Fibroblast of peridontal ligament (primary cell): ENCODE measurements around the gene FCN3.
A peak's percentile ranks its signal among the peaks of the same experiment; 100 is the strongest.

Experiments
- DNase-seq: peaks from one replicate; pipeline ENCODE4 v3.0.0-alpha.2; 2010; ENCODE audit errors: extremely low read depth

The FCN3 gene

DNA sequence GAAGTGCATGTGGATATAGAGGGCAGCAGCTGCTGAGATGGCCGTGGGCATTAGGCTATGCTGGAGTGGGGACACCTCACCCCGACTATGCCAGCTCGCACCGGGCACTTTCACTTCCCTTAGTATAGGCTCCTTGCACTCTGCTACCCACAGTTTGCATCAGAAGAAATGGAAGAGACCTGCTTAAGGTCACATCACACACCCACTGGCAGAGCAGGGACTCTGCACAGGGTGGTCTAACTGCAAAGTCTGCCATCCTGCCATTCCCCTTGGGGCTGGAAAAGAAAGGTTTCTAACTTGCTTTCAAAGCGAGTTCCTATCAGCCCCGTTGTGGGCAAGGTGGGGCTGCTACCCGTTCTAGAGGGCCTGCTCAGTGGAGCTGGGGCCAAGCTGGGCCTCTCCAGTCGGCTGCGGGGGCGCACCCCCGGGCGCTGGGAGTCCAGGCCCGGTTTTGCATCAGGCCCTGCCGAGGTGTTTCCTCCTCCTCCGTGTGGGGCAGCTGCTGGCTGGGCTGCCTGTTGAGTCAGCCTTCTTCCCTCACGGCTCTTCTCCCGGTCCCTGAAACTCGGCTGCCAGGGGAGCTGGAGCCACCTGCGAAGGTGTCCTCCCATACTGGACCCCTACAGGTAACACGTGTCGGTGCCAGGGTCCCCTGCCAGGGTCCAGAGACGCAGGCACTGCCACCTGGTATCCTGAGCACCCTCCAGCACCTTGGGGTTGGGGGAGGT is 32.9 kb downstream of the FCN3 start, which contains the start of gene SYTL1:
SYTL1 (plus strand) TSS at position 498 of the 728 bp plus-strand sequence. CDS start 3,313 bp downstream, outside the sequence.
- DNase-seq: peak; percentile 43

DNA sequence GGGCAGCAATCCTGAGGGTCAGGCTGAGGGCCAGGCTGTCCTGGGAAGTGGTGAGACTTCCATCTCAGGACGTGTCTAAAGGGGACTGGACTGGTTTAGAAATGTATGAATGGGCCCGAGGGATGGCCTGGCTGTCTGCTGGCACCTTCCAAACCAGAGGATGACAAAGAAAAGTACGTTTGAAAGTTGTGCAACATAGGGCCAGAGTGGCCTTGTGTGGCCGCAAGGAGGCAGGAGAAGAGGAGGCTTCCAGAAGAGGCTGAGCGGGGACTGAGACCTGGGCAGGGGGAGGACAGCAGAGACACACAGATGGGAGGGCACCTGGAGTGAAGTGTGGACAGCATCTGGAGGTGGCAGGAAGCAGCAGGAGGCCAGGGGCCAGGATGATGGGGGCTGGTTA is 35.4 kb downstream of the FCN3 start:
- DNase-seq: no peak

DNA sequence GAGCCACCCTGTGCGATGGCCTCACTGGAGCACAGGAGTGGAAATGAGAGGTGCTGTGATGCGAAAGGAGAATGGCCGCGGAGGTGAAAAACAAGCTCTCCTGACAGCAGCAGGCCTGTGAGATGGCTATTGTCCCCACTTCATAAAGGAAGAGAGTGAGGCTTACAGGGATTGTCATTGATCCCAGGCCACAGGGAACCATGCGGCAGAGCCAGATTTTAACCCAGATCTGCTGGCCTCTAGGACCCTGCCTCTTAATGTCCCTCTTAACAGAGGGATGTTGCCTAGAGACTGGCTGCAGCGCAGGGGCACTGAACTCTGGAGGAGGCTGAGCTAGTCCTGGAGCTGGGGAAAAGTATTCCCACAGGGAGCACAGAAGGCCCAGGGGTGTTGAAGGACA is 35.9 kb downstream of the FCN3 start:
- DNase-seq: no peak

- DNase-seq: no peak
Observed at GRCh38 chr1:27336756-27337155, 37.9 kb downstream of the FCN3 start.

DNA sequence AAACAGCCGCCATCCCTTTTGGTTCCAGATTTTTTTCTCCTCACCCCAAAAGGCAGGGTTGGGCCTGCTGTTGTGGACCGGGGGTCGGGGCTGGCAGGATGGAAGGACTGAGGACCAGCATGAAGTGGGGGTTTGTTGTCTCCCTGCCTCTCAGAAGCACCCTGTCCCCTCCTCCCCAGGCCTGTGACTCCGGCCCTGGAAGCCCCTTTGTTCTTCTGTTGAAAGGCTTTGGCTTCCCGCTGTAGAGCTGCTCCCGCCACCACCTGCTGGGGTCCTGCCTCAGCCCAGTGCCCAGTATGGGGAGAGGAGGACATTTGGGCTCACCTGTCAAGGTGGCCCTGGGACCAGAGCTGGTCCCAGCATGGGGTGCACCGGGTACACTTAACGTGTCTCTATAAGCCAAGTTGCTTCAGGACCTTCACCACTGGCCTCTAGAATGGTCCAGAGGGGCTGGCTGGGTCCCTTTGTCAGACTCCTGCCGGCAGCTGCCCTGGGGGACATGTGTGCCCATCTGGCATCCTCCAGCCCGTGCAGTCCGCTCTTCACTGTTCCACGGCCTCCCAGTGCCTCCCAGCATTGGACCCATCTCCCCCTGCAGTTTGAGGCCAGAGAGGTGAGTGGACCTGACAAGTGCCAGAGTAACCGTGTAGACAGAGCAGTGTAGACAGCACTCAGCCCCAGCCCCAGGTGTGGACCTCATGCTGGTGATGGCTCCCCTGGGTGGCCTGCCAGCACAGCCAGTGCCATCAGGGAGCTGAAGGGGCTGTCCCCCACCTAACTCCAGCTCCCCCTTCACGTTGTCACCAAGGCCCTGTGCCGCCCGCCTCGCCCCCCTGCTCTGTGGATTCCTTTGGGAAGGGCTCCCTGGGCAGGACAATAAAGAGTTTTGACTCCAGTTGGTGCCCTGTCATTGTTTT is 38.9 kb downstream of the FCN3 start:
- DNase-seq: no peak

DNA sequence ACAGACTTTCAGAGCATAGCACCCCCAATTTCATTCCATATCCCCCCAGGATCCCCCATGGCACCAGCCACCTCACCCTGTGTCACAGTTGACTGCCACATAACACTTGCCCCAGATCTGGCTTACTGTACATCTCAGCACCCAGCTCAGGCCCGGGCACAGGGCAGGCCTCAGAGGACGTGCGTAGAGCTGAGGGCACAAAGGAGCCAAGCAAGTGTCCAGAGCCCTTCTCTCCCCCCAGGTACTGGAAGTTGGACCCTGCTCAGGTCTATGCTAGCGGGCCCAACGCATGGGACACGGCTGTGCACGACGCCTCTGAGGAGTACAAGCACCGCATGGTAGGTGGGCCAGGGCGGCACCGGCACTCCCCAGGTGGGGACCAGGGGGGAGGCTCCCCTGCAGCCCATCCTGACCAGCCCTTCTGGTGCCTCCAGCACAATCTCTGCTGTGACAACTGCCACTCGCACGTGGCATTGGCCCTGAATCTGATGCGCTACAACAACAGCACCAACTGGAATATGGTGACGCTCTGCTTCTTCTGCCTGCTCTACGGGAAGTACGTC is 40.8 kb downstream of the FCN3 start:
- no peak for DNase-seq

GRCh38 chr1:27332536-27333281 is 41.9 kb downstream of the FCN3 start:
- DNase-seq: no peak

DNA sequence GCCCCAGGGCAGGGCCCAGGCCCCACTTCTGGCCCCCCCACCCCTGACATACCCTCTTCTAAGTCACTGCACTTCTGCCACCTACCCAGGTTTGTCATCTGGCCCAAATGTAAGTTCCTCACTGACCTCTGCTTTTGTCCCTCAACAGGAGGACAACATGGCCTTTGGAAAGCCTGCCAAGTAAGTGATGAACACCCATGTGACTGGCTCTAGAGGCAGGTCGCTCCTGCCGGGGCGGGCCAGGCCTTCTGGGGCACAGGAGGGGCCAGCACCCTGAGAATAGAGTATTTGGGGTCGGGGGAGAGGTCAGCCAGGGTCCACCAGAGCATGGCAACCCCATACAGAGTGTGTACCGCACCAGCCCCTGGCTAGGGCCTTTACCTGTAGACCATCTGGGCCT is 42.7 kb downstream of the FCN3 start:
- DNase-seq: no peak

GRCh38 chr1:27331426-27331825 is 43.2 kb downstream of the FCN3 start:
- no peak for DNase-seq

DNA sequence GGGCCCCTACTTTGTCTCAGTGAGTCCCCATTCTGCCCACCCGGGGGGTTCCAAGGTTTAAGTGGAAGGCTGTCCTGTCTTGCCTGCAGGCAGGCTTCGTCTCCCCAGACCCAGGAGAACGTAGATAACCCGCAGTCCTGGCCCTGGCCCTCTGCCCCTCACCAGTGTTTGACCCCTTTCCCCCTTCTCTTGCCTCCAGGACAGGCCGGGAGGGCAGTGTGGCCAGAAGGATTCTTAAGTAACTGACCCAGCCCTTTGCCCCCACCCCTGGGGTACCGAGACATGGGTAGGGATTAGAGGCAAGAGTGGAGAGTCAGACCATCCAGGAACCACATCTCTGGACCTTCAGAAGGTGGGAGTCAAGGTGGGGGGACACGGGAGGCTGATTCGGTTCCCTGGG is 43.8 kb downstream of the FCN3 start:
- no peak for DNase-seq

DNA sequence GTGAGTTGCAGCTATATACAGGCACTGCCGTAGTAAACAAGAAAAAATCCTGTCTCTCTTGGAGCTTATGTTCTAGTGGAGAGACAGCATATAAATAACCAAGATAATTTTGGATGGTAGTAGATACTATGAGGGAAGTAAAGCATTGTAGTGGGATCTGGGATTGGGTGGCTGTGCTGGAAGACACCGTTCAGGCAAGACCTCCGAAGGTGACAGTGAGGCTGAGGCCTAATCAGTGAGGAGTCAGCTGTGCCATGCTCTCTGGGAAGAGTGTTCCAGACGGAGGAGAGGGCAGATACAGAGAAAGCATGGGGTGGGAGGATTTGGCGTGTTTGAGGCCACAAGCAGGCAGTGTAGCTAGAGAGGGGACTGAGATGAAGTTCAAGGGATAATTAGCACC is 46.7 kb downstream of the FCN3 start:
- no peak for DNase-seq

DNA sequence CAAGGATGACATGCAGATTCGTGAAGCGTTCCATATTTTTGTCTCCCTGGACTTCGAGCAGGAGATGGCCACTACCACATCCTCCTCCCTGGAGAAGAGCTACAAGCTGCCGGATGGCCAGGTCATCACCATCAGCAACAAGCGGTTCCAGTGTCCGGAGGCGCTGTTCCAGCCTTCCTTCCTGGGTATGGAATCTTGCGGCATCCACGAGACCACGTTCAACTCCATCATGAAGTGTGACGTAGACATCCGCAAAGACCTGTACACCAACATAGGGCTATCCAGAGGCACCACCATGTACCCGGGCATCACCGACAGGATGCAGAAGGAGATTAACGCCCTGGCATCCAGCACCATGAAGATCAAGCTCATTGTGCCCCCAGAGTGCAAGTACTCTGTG is 49.3 kb downstream of the FCN3 start:
- DNase-seq: no peak

DNA sequence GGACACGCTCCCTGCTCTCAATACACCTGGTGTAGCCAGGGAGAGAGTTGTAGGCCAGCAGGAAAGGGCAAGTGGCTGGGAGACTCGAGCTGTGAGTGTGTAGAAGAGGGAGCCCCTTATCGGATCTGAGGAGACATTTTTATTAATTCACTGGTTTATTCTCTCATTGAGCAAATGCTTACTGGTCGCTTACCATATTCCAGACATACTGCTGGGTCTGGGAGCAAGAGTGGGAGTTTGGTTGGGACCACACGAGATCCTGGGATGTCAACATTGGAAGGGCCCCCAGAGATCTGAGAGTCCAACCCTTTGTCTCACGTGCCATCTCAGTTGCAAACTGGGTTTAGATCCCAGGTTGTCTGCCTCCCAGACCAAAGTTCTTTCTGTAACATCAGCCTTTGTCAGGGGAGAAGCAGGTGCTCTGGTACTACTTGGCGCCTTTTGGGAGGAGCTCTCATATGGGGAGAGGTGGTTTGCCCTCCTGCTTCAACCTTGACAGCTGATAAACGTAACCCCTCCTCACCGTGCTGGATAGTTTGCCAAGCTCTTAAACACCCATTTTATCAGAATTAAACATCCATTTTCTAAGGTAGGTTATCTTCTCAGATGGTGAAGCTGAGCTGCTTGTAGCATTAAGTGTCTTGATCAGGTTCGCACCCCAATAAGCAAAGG is 51.9 kb downstream of the FCN3 start:
- DNase-seq: peak; percentile 14

DNA sequence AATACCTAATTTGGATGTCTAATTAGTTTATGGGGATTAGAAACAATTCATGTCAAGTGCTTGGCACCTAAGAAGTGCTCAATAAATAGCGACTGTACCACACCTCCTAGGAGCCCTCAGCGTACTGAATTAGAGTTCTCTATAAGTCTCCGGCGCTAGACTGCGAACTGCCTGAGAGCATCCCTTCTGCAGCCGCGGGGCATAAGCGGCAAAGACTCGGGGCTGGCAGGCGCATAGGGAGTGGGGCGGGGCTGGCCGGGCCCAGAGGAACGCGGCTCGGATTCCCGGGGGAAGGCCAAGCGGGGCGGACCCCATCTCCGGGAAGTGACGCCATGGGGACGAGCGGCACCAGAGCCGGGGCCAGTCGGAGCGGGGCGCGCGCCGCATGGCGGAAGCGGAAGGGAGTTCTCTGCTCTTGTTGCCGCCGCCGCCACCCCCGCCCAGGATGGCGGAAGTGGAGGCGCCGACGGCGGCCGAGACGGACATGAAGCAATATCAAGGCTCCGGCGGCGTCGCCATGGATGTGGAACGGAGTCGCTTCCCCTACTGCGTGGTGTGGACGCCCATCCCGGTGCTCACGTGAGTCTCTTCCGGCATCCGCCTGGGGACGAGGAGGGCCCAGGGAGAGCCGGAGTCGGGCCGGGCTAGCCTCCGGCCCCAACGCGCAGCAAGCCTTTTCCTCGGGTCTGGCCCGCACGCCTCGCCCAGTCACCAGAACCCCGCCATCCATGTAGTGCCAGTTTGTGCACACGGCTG is 52.6 kb downstream of the FCN3 start, which contains the start of gene TMEM222:
TMEM222 (plus strand) TSS at position 351 of the 756 bp plus-strand sequence; CDS start at position 386, 35 bp downstream.
- peak; percentile 93 for DNase-seq
